ENCODE data around the gene XAB2.

DNA sequence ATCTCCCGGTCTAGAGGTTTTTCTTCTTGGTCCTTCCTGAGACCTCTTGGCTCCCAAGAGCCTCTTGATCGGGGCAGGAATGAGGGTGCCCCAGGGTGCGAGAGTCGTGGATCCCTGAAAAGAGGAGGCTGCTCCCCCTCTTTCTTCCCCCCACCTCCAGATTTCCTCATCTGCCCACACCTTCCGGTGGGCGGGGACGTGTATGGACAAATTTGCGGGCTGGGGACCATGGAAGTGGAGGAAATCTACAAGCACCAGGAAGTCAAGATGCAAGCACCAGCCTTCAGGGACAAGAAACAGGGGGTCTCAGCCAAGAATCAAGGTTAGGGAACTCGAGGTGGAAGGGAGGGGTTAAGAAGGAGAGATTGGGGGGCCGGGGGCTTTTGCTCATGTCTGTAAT, 47.5 kb upstream of the XAB2 start, which contains the start of gene MCEMP1:
- TF ChIP-seq, protein P1, sequence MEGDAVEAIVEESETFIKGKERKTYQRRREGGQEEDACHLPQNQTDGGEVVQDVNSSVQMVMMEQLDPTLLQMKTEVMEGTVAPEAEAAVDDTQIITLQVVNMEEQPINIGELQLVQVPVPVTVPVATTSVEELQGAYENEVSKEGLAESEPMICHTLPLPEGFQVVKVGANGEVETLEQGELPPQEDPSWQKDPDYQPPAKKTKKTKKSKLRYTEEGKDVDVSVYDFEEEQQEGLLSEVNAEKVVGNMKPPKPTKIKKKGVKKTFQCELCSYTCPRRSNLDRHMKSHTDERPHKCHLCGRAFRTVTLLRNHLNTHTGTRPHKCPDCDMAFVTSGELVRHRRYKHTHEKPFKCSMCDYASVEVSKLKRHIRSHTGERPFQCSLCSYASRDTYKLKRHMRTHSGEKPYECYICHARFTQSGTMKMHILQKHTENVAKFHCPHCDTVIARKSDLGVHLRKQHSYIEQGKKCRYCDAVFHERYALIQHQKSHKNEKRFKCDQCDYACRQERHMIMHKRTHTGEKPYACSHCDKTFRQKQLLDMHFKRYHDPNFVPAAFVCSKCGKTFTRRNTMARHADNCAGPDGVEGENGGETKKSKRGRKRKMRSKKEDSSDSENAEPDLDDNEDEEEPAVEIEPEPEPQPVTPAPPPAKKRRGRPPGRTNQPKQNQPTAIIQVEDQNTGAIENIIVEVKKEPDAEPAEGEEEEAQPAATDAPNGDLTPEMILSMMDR (IDR thresholded peaks at IDR 0.05) = no peak
- no peak for TF ChIP-seq POLR2A (IDR thresholded peaks at IDR 0.05)

All from uterus (tissue), 2 donors.